ENCODE measurements around the gene KIF26B.
"Not testable (repeated sequence)": the region's sequence is repeated elsewhere in the genome, so short reads cannot be mapped to it uniquely, and the experiment has no call there.

Gene KIF26B

DNA sequence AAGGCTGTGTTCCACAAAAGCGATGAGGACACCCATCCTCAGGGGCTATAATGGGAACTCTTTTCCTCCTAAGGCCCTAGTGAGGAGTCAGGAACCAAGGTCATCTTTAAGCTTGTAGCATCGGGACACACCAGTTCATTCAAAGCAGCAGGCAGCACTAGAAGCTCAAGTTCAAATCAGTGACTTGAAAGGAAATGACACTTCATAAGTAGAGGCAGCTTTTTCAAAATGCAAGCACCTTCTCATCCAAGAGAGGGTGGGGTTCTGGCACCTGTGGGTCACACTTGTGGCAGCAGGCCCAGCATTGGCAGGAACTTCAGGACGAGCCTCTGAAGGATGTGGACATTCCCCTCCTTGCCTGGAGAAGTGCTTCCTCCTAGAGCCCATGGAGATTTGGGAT, 496.3 kb downstream of the KIF26B start:
- no peak for DNase-seq (ENCODE audit: low read depth)

DNA sequence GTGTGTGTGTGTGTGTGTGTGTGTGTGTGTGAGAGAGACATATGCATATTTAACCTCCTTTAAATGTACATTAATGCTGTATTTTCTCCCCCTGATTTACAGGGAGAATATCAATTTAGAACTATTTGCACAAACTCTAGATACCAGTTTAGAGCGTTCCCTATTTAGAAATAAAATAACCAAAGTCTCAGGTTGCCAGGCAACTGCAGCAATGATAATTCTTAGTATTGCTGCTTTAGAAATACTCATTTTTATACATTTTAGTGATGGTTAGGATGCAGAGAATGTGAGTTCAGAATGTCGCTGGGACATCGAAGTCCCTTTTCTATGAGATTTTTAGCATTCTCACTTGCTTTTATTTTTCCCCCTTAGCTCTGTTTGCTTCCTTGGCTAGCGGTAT, 497.3 kb downstream of the KIF26B start:
- DNase-seq (ENCODE audit: low read depth) = no peak

DNA sequence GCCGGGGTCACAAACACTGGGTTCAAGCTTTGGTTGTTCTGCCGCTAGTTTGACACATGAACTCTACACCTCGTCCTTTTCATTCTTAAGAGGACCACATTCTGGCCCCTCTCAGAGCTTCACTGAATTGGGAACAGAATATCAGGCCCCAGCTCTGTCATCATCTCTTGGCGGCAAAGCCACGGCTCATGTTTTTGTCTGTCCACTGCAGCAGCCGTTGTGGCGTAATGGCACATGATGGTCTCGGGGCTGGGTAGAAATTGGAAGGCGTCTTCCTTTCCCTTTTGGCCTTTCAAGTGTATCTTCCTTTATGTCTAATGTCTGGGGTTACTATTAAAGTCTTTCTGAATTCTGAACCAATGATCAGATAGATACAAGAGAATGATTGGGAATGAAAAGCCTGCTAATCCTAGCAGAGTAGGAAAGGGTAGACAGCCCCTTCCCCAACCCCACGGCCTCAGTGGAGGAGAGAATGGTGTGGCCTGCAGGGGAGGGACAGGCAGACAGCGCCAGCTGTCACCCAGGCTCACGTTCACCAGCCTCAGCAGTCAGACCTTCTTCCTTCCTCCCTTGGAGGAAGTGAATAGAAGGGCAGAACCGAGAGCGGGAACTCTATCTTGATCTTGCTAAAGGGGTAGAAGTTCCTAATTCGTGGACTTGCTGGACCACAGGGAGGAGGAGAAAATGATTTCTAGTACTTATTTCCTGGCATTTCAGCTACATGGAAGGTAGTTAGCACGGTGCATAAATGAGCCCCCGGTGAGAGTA, 498.1 kb downstream of the KIF26B start:
- no peak for DNase-seq (ENCODE audit: low read depth)

DNA sequence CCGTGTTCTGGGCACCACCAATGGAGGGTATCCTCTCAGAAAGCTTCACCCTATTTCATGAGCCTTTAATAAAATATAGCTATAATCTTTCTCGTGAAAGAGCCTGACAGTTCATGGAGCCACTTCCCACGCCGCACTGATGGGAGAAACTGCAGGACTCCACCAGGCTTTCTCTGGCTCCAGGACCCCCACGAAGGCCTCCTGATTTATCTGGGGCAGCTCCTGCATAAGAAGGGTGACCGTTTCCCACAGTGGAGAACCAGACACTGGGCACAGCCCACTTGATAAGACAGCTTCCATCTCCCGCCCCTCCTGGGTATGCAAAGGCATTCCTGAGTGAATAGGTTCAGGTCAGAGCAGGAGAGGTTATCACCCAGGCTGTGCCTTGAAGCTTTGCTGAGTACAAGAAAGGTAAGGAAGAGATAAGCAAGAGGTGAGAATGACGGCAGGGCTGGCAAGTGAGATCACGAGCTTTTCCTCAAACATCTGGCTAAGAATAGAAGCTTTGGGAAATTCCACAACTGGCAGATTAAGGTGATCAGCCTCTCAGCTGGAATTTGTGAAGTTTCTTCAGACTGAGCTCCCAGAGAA, 499.8 kb downstream of the KIF26B start:
- DNase-seq (ENCODE audit: low read depth) = no peak

DNA sequence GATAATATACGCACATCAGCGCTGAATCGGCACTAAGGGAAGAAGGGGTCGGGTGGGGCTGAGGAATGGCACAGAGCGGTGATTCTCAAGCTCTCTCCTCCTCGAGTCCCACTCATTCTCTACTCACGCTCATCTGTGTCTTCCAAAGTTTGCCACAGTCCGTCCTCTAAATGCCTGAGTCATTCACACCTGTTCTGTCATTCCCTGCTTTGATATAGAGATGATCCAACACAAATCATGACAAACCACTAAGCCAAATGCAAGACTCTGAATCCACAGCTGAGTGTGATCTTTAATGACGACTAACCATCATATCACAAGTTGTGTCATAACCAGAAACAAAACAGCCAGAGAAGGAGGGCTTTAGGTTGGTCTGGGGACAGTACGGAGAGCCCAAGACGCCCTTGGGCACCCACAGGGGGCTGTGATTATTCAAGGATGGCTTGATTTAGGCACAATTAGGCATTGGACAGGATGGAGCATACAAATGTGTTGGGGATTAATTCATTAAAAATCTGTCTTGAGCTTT, 501.5 kb downstream of the KIF26B start:
- no peak for DNase-seq (ENCODE audit: low read depth)

DNA sequence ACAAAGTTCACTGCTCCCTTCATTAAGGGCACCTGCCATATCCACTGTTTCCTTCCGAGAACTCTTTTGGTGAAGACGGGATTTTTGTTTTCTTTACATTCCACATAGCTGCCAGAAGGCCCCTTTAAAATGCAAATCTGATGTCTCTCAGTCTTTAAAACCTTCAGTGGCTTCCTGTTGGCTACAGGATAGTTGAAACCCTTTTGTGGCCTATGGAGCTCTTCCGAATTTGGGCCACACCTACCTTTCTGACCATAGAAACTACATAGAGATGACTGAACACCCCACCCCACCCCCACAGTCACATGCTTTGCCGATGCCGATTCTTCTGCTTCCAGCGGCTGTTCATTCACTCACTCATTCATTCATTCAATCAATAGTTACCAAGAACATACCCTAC, 502.6 kb downstream of the KIF26B start:
- no peak for DNase-seq (ENCODE audit: low read depth)

DNA sequence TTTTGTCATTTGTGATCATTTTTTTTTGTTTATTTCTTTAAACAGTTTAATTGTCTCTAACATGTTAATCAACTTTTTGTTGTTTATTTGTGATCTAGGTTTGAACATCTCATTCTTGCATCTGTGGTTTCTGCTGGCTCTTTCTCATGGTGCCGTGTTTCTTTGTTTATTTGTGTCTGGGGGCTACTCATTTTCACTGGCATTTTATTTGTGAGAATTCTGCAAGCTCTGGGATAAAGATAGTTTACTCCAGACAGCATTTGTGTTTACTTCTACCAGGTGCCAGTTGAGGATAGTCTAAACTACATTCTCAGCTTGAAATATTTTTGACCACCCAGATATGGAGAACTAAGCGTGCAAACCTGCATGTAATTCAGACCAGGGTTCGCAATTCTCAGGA, 508.6 kb downstream of the KIF26B start:
- no peak for DNase-seq (ENCODE audit: low read depth)

DNA sequence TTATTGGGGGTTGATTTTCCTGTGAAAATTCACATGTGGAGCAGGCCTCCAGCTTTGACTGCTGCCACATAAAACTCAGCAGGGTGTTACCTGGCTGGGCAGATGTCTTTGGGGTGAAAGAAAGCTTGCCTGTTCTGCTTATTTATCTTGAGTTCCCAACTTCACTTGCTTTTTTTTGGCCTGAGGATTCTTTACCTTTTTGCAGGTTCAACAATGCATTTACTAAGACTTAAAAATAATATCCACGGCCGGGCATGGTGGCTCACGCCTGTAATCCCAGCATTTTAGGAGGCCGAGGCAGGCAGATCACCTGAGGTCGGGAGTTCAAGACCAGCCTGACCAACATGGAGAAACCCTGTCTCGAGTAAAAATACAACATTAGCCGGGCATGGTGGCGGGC, 509.1 kb downstream of the KIF26B start:
- no peak for DNase-seq (ENCODE audit: low read depth)

DNA sequence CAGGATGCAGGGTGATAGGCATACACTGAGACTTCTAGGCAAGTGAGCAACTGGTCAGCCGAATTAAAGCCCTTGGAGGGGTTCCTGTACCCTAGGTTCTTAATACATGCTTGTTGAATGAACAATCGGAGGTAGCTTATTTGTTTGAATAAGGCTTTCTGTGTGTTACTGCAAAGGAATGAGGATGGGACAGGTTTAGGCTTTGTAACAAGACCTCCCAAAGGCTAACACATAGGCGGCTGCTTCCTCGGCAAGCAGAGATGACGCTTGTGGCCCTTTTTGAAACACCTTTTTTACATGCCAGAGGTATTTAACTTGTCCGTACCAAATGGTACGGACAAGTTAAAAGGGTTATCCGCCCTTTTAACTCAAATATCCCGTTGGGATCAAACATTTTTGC, 511.6 kb downstream of the KIF26B start:
- no peak for DNase-seq (ENCODE audit: low read depth)

DNA sequence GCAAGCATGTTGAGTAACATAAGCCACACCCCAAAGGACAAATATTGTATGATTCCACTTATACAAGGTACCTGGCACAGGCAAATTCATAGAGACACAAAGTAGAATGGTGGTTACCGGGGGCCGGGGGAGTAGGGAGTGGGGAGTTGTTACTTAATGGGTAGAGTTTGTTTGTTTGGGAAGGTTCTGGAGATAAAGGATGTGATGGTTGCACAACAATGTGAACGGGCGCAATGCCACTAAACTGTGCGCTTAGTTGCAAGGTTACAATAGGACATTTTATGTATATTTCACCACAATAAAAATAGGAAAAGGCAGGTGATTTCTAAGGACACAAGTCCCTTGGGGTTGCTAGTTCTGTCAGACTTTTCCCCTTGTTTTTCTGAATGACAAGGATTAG, 516.6 kb downstream of the KIF26B start:
- no peak for DNase-seq (ENCODE audit: low read depth)

DNA sequence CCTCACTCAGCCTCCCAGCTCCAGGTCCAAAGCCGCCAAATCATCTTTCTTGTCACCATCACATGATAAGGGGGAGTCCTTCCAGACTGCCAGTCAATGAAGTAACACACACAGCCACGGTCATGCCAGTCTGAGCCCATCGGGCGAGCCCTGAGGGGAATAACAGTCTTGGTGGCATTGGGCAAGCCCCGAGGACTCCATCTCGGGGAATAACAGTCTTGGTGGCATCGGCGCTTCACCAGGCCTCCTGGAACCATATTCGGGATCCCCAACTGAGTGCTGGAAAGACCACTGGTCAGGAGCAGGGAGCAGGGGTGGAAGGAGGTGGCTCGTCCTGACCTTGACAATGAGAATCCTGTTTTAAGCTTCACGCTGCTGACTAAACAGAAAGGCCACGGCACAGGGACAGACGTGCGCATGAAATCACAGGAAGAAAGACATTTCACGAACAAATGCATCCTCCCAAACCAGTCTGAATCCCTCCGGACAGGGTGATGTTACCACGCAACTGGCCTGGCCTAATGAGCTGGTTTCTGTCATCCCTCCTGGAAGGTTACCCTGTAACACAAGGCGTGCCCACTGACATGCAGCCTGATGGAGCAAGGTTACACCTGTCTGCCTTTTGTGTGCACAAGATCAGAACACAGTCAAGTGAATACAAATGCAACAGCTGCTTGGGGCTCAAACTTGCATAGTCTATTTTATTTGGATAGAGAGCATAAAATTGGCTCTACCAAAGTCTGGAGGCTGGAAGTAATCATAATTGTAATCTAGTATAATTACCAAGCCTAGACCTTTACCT, 517.4 kb downstream of the KIF26B start:
- no peak for DNase-seq (ENCODE audit: low read depth)

DNA sequence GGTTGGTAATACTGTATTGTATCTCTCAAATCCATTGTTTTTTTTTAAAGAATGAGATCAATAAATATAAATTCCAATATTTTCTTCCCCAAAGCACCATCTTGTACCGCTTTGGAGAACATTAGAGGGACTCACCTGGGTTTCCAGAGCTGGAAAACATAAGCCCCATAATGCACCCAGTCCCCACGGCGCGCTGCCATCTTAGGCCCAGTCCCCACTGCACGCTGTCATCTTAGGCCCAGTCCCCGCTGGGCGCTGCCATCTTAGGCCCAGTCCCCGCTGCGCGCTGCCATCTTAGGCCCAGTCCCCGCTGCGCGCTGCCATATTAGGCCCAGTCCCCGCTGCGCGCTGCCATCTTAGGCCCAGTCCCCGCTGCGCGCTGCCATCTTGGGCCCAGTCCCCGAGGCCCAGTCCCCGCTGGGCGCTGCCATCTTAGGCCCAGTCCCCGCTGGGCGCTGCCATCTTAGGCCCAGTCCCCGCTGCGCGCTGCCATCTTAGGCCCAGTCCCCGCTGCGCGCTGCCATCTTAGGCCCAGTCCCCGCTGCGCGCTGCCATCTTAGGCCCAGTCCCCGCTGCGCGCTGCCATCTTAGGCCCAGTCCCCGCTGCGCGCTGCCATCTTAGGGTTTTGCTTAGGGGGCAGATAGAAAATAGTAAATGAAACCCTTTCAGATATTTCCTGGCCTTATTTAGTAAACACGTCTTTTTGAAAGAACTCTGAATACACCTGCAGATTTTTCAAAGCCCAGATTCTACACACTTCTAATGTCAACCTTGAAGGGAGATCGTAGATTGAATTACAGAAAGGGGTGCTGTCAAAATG, 518.3 kb downstream of the KIF26B start:
- DNase-seq (ENCODE audit: low read depth) = not testable (repeated sequence)

DNA sequence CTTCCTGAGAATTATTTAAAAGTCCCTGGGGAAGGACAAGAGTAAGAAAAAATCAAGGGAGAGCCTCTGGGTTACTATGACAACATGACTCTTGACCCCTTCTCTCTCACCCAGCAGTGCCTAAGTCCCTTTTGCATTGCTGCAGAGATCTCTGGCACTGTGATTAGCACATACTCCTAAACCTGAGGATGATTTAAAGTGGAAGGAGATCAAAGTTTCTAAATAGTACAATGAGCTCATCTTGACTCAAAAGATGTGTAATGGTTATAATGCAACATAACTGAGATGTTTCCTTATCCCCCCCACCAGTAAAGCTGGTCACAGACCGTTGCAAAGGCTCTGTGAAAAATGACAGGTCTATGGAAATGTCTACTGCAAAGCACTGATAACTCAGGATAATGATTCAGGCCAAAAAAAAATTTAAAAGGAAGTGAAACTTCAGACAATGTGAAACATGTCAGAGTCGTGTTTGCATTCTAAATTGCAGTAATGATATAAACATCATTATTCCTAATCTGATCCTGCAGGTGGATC, 519.2 kb downstream of the KIF26B start:
- DNase-seq (ENCODE audit: low read depth) = no peak

DNA sequence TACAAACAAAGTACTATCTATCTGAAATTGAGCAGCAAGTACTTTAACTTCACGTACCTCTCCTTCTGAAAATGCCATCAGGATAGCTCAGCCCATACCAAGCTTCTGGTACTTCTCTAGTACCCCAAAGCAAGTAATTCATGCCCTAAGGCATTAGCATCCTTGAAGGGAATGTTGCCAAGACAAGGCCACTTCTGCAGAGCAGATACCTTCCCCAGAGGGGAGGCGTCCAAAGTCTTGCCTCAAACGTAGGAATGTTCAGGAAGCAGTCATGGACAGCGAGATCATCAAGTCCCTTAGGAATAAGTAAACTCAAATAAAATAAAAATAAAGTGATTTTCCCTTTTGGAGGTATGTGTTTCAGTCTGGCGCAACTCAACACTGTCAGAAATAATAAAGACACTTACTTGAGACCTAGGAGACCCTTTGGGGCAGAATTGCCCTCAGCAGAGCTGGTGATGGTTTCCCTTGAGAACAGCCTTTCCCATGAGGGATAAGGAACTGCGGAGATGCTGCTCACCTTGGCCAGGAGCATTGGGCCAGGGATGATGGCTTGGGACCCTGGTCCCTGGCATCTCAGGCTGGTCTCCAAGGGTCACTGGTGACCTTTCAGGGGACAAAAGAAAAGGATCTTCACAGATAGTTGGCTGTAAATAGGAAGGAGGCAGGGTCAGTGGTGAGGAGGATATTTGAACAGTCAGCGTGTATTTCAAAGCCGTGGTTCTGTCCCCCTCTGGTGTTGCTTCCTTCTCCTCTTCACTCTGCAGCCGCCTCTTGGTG, 522.9 kb downstream of the KIF26B start:
- no peak for DNase-seq (ENCODE audit: low read depth)

DNA sequence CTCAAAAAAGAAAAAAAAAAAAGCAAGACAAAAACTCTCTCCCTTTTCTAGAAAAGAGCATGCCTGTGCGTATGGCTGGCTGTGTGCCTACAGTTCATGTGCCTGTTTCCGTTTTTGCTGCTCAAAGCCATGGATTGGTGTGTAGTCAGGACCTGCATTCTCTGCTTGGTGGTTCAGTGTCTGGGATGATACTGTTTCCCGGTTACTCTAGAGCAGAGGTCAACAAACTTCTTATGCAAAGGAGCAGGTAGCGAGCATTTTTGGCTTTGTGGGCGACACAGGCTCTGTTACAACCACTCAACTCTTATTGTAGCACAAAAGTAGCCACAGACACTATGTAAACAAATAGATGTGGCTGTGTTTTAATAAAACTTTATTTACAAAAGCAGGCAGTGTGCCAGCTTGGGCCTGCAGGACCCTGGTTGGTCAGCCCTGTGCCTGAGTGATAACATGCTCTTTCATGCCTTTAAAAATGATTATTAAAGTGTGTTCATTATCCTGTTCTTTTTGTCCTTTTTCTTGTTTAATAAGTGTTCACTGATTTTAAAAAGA, 524.2 kb downstream of the KIF26B start:
- no peak for DNase-seq (ENCODE audit: low read depth)

DNA sequence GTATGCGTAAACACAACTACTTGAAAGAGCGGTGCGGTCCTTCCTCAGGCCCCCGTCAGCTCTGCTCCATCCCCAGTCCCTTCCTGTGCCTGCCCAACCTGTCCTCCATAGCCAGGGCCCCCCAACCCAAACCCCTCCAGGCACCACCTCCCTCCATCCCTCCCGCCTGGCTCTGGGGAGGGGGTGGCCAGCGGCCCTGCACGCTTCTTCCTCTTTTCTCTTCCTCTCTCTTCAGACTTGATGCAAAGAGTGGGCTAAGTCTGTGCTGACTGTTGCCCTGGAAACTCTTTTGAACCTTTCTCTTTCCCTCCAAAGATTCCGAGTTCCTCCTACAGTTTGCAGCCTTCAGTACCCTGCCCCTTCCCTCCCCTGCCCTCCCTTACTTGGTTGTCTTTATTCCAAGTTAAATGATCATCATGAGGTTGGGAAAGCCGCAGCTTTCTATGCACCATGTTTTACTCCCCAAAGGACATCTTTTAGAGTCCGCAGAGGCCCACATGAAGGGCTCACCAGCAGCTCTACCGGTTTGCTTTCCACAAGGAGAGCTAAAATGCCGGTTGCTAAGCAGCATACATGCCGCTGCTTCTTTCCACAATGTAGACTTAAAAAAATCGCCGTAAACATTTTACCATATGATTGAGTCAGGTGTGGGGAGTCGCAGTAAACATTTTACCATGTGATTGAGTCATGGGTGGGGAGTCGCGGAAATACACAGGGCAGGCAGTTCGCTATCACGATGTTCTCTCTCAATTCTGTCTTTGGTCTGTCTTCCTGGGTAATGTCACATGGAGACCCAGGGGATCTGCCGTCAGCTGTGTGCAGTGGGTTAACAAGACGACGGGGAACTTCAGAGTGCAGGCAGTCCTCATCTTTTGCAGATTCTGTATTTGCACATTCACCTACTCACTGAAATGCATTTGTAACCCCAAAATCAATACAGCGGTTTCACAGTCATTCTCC, 525.3 kb downstream of the KIF26B start:
- DNase-seq (ENCODE audit: low read depth) = no peak

DNA sequence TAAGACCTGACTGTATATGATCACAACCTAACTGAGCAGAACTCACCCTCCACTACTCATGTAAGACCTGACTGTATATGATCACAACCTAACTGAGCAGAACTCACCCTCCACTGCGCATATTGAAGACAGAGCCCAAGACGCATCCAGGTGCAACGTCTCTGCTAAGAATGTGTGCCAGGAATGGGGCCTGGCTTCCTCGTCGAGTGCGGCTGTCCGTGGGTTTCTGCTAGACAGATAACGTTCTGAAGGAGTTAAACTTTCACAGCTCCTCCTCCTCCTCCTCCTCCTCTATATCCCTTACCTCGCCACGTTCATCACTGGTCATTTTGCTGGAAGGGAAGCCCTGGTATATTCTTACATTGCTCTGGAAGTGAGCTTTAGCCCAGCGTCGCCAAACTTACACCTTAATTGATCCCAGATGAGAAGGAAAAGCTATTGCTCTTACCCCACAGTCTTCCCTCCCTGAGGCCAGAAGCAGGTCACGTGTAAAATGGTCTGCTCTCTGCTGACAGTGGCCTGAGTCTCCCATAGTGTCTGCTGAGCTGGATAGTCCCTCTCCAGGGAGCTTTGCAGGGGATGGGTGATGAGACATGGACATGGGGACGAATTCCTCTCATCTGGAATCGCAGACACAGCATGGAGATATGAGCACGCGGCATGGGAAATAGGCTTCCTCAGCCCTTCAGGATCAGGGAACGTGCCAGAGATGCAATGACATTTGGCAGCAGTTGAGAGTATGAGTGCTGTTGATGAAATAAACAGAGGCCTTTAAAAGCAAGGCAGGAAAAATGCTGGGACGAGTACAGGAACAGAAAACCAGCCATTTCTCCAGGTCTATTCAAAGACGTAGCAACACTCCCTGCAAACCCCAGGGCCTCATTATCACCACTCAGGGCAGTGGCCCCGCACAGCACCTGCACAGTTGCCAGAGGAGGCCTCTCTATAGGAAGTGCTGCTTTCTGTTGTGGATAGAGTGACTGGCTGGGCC, 528.1 kb downstream of the KIF26B start:
- DNase-seq (ENCODE audit: low read depth) = no peak

DNA sequence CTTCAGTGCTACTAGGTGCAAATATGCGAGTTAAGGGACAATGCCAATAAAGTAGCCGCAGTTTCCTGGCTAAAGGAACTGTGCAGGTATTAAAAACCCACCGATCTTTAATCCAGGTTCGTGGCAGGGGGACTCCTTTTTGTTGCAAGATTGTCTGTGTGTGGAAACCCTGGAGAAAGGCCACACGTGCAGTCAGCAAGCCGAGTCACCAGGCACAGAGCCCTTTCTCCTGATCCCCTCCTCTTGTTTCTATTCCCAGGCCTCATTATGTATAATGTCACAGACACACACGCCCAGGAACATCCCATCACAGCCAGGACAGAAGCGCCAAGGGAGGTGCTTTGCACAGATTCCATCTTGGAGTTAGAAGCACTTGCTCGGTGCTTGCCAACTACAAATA, 528.9 kb downstream of the KIF26B start:
- no peak for DNase-seq (ENCODE audit: low read depth)
